ENCODE results near the gene CROCC2. TPM values are rescaled to one million over a fixed set of nuclear protein-coding genes. Genes with fewer than 3 reads are reported as not detected.

CROCC2 gene
- total and polyA plus RNA-seq, 2 donors (not counting 1 experiment from before 2014, with no cell fraction given): not detected

DNA sequence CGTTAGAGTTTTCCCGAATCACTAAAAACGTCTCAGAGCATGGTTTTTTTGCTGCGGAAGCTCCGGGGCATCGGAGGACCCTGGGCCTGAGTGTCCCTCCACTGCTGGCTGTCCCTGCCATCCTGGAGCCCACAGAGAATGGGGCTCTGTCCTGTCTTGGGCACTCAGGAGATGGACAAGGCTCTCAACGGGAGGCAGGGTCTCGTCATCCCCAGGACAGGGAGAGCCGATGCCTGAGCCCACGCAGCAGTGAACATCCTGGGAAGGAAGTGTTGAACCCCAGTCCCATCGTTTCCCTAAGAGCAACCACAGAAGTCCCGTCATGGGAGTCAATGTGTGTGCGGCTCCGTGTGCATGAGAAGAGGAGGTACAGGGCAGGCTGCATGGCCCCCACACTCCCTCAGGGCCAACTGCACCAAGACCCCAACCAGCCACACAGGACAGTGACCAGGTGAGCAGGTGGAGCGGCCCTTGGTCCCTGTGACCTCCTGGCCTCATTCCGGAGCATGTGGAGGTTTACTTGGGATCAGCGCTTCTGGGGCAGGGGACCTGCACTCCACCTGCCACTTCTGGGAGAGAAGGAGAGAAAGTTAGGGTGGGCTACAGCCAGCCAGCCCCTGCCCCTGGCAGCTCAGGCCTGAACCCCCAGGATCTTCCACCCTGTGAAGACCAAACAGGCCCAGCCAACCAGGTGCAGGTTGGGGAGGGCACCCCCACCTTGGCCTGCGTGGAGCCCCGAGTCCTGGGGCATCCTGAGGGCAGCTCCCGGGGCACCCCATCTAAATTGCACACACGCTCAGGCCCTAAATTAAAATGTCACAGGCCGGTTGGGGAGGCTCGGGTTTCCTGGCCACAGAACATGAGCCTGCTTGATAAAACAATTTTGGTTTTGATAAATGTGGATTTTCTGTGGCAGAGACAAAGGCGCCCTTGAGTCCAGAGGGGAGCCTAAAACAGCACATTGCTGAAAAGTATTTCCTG is 89.2 kb downstream of the CROCC2 start:
- Histone ChIP-seq H3K79me2 (ENCODE audit: control insufficient read depth, insufficient read depth, low read length) (no peaks in the 10 kb centered on the region), H3K27me3 (replicated peaks in 1 of 4; ENCODE audit: control extremely low read depth in 1 of 4, control insufficient read depth in 3 of 4, insufficient read depth in 4 of 4, low read length in 3 of 4) (peaks cover 0 to 35% (median 8%) of the 10 kb centered on the region in 4 experiments), H3K27ac (ENCODE audit: low read length in 2 of 2) (no peak overlapping the region), H3K36me3 (replicated peaks in 1 of 2; ENCODE audit: control extremely low read depth in 1 of 2, control insufficient read depth in 1 of 2, extremely low read depth in 1 of 2, insufficient read depth in 2 of 2, low read length in 1 of 2) (no peaks in the 10 kb centered on the region), H3K9me3 (ENCODE audit: control extremely low read depth in 1 of 3, control insufficient read depth in 2 of 3, insufficient read depth in 1 of 3, low read length in 2 of 3) (peaks cover 0 to 7% (median 0%) of the 10 kb centered on the region in 3 donors), H2AFZ (ENCODE audit: insufficient read depth, low read depth, low read length, poor library complexity, severe bottlenecking) (no peak overlapping the region), H3K4me2 (replicated peaks; ENCODE audit: low read depth, low read length, poor library complexity, severe bottlenecking) (no peak overlapping the region), H3K4me3 (ENCODE audit: control extremely low read depth in 1 of 5, extremely low read depth in 1 of 5, insufficient read depth in 1 of 5, low read depth in 2 of 5, low read length in 4 of 5) (no peak overlapping the region), H4K20me1 (ENCODE audit: control insufficient read depth, insufficient read depth, low read length, poor library complexity, severe bottlenecking) (no peaks in the 10 kb centered on the region), H3K9ac (ENCODE audit: low read length) (no peak overlapping the region), H3K4me1 (ENCODE audit: control insufficient read depth in 2 of 2, insufficient read depth in 2 of 2, low read length in 2 of 2) (peaks cover 7 to 8% of the 10 kb centered on the region in 2 donors)
- ChIA-PET POLR2A (no interaction called here), CTCF (interaction anchor here (0.7 kb wide), 1 partner anchor 12 kb away, joined by 3 read pairs; no protein-coding TSS in a partner anchor)
- Mint-ChIP-seq H3K9me3 (ENCODE audit: insufficient read depth) (no peaks in the 10 kb centered on the region), H3K4me1 (peaks cover 11% of the 10 kb centered on the region), H3K27me3 (peaks cover 30% of the 10 kb centered on the region), H3K27ac (no peak overlapping the region), H3K4me3 (no peak overlapping the region)
- TF ChIP-seq, protein P1, sequence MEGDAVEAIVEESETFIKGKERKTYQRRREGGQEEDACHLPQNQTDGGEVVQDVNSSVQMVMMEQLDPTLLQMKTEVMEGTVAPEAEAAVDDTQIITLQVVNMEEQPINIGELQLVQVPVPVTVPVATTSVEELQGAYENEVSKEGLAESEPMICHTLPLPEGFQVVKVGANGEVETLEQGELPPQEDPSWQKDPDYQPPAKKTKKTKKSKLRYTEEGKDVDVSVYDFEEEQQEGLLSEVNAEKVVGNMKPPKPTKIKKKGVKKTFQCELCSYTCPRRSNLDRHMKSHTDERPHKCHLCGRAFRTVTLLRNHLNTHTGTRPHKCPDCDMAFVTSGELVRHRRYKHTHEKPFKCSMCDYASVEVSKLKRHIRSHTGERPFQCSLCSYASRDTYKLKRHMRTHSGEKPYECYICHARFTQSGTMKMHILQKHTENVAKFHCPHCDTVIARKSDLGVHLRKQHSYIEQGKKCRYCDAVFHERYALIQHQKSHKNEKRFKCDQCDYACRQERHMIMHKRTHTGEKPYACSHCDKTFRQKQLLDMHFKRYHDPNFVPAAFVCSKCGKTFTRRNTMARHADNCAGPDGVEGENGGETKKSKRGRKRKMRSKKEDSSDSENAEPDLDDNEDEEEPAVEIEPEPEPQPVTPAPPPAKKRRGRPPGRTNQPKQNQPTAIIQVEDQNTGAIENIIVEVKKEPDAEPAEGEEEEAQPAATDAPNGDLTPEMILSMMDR (IDR thresholded peaks at IDR 0.05): no peak
- no peak for TF ChIP-seq EZH2 (IDR thresholded peaks at IDR 0.05; ENCODE audit: borderline replicate concordance, insufficient read depth, low read depth, low read length, poor library complexity, severe bottlenecking)
- ATAC-seq (ENCODE audit: low read depth) (no peak), DNase-seq (no peak)
- intact Hi-C loops (cut with micrococcal nuclease): loop anchor here (5.0 kb wide), 1 partner anchor 67 kb away; no protein-coding TSS in a partner anchor
- 67% methylated on average over 15 of the region's 24 CpGs for WGBS (ENCODE audit: insufficient coverage)

Measured in B cell (primary cell).